Upper lobe of right lung (tissue), 1 donor: ENCODE data around the gene PPP1R11. TPM values are rescaled to one million over a fixed set of nuclear protein-coding genes. Genes with fewer than 3 reads are reported as not detected.
"Not testable (repeated sequence)": the region's sequence is repeated elsewhere in the genome, so short reads cannot be mapped to it uniquely, and the experiment has no call there.

Experiments used
- ATAC-seq: fragments of 200-7000 bp; cut with Tn5 transposase; one replicate; pipeline ENCODE4 v1.9.1; 2020; ENCODE audit warnings: mild to moderate bottlenecking, moderate library complexity
- DNase-seq: peaks from one replicate; pipeline ENCODE4 v3.0.0-alpha.2; 2020
- H3K27ac ChIP-seq: fragments of 200-600 bp; one replicate; pipeline ENCODE4 v1.8.0; 2022
- H3K27me3 ChIP-seq: fragments of 200-600 bp; one replicate; pipeline ENCODE4 v1.8.0; 2022; ENCODE audit warnings: mild to moderate bottlenecking
- H3K36me3 ChIP-seq: fragments of 200-600 bp; one replicate; pipeline ENCODE4 v1.8.0; 2022
- H3K4me1 ChIP-seq: fragments of 200-600 bp; one replicate; pipeline ENCODE4 v1.8.0; 2022
- H3K4me3 ChIP-seq: fragments of 200-600 bp; one replicate; pipeline ENCODE4 v1.8.0; 2022; ENCODE audit warnings: mild to moderate bottlenecking
- H3K9me3 ChIP-seq: fragments of 200-600 bp; one replicate; pipeline ENCODE4 v1.8.0; 2022
- CTCF ChIP-seq: fragments of 200-600 bp; IDR thresholded peaks from one replicate; pipeline ENCODE4 v1.8.0; 2022; ENCODE audit warnings: antibody characterized with exemption
- intact Hi-C: fragments of 100-400 bp; cut with DNase I; formaldehyde crosslinking; loops from one replicate; pipeline ENCODE4 v1.11.0; 2022
- total RNA-seq: library from RNA; stranded (reverse); fragmentation: NEBNext Ultra II Directional; extraction: Animal tissue kit (Norgen Biotek cat#: 25700); gene quantifications from one replicate; pipeline ENCODE4 v1.2.1, GENCODE V29; 2021
- donor health status: DM: no; HTN: yes; CAD: no; lungs with severe emphysema.

The PPP1R11 gene
- total RNA-seq, 1 donor from 2014 or later = 62.6 TPM

GRCh38 chr6:30111266-30111856, 44.4 kb downstream of the PPP1R11 start:
- ATAC-seq (no peak), DNase-seq (no peak)
- no peak for TF ChIP-seq CTCF
- Histone ChIP-seq H3K27me3 (peaks cover 47% of the 10 kb centered on the region), H3K4me3 (no peak overlapping the region), H3K27ac (no peak overlapping the region), H3K4me1 (no peaks in the 10 kb centered on the region), H3K9me3 (no peaks in the 10 kb centered on the region), H3K36me3 (no peaks in the 10 kb centered on the region)
- intact Hi-C loops = no loop called here

GRCh38 chr6:30112402-30112994, 45.5 kb downstream of the PPP1R11 start:
- no peak for TF ChIP-seq CTCF
- DNase-seq (no peak), ATAC-seq (peak; percentile 39)
- Histone ChIP-seq H3K9me3 (no peaks in the 10 kb centered on the region), H3K4me3 (no peak overlapping the region), H3K4me1 (no peaks in the 10 kb centered on the region), H3K27me3 (peaks cover 54% of the 10 kb centered on the region), H3K27ac (no peak overlapping the region), H3K36me3 (no peaks in the 10 kb centered on the region)
- intact Hi-C loops = no loop called here

GRCh38 chr6:30113003-30113759, 46.2 kb downstream of the PPP1R11 start, which contains the start of gene TRIM31:
TRIM31 (minus strand) TSS chr6:30113090; CDS start chr6:30112805, 285 bp downstream.
- intact Hi-C loops = no loop called here
- Histone ChIP-seq H3K4me3 (no peak within 1 kb of the TSS), H3K4me1 (no peaks in the 10 kb centered on the region), H3K27ac (no peak within 1 kb of the TSS), H3K36me3 (no peaks in the 10 kb centered on the region), H3K27me3 (peaks cover 56% of the 10 kb centered on the region), H3K9me3 (no peaks in the 10 kb centered on the region)
- ATAC-seq = peak; percentile 50
- DNase-seq = no peak
- TF ChIP-seq CTCF = no peak

GRCh38 chr6:30113841-30114240, 46.8 kb downstream of the PPP1R11 start:
- H3K4me3 ChIP-seq = no peak overlapping the region
- ATAC-seq (no peak), DNase-seq (no peak)
- intact Hi-C loops = no loop called here
- H3K36me3 ChIP-seq = no peaks in the 10 kb centered on the region
- H3K27me3 ChIP-seq = peaks cover 56% of the 10 kb centered on the region
- H3K27ac ChIP-seq = no peak overlapping the region
- H3K4me1 ChIP-seq = no peaks in the 10 kb centered on the region
- H3K9me3 ChIP-seq = no peaks in the 10 kb centered on the region
- no peak for TF ChIP-seq CTCF

GRCh38 chr6:30116724-30117123, 49.7 kb downstream of the PPP1R11 start:
- H3K36me3 ChIP-seq = no peaks in the 10 kb centered on the region
- ATAC-seq (no peak), DNase-seq (no peak)
- H3K4me3 ChIP-seq = no peak overlapping the region
- peaks cover 27% of the 10 kb centered on the region for H3K27me3 ChIP-seq
- no peaks in the 10 kb centered on the region for H3K4me1 ChIP-seq
- H3K9me3 ChIP-seq = no peaks in the 10 kb centered on the region
- no peak for TF ChIP-seq CTCF
- intact Hi-C loops = no loop called here
- H3K27ac ChIP-seq = no peak overlapping the region

GRCh38 chr6:30118691-30119090, 51.7 kb downstream of the PPP1R11 start:
- DNase-seq, intact Hi-C loops, H3K9me3 ChIP-seq, H3K36me3 ChIP-seq, ATAC-seq, H3K4me1 ChIP-seq, H3K27ac ChIP-seq, H3K4me3 ChIP-seq: not testable (repeated sequence)
- H3K27me3 ChIP-seq = peaks cover 19% of the 10 kb centered on the region
